HG03159 (cell line): ENCODE data around the gene ZNF536.

Experiments used
- ATAC-seq: cut with Tn5 transposase; IDR thresholded peaks from one replicate; pipeline ENCODE4 v1.9.1; 2021; ENCODE audit warnings: mild to moderate bottlenecking, moderate library complexity; ENCODE audit not compliant: unreplicated experiment

The ZNF536 gene

DNA sequence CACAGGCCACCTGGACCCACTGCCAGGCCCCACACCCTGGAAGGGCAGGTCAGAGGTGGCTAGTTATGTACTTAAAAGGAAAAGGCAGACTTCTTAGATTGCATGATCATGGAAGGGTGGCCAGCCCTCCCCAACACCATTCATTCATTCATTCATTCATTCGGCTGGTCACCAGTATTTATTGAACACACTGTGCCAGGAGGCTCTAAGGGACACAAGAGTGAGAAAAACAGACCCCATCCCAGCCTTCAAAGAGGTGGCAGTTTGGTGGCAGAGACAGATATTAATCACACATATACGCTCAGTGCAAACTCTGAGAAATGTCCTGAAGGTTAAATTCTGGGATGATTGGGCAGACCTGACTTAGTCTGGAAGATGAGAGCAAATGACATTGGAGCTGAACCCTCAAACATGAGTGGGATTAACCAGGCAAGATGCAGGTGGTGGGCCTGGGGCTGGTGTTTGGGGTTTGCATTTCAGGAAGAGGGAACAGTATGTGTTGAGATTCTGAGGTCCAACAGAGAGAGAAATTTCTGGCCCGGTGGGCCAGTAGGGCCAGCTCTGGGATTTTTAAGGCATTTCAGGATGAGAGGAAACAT, 147.5 kb downstream of the ZNF536 start:
- no peak for ATAC-seq

DNA sequence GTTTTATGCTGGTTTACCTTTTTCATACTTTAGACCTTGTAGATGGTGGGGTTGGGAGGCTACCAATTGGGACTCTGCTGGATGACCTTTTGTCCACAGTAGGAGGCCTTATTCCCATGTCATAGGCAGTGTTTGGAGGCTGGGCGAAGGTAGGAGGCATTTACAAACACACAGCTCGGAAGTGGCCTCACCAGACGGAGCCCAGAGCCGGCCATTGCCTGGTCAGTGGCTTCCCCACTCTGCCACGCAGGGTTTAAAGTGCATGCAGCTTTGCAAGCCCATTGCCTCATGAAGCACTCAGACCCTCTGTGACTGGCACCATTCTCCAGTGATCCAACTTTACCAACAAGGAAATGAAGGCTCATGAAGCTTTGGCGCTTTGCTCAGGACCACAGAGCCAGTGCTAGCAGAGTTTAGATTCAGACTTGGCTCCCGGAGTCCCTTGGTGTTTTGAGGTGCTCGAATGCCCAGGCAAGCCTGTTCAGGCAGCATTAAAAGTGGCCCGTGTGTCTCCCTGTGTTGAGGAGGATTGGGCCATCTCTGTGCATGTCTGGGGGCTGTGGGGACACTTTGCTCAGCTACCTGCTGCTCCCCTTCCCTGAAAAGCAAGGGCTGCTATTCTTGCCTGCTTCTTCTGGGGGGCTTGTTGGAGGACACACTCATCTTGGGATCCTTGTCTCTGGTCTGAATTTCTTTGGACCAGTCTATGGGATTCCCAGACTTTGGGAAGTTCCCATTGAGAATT, 148.7 kb downstream of the ZNF536 start:
- no peak for ATAC-seq

DNA sequence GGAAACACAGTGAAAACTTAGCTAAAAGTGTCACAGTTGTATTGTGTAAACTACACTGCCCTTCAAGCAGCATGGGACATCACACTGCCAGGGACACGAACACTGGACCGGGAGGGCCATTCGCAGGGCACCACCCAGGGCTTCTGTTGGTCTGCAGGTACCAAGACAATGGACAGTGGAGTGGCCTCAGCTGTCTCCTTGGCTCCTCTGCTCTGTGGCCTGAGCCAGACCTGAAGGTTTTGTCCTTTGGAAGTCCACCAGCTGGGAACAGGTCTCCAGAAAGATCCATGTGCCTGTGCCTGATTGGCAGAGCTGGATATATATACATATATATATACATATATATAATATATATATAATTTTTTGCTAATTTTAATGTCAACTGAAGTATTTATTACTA, 149.8 kb downstream of the ZNF536 start:
- no peak for ATAC-seq

DNA sequence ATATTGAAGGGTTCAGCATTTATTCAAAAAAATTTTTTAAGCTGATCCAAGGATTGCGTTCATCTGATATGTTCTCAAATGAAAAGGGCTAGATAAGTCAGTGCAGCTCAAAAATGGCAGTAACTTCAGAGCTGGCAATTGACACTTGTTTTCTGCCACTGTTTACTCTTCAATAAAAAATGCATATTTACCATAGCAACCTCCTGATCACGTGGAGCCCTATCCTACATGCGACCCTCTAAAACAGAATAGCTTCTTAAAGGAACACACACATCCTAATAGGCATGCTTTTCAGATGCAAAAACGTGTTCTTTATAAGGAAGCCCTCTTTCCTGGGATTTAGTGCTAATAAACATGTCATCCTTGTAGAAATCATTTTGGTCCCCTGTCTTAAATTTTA, 150.2 kb downstream of the ZNF536 start:
- no peak for ATAC-seq

DNA sequence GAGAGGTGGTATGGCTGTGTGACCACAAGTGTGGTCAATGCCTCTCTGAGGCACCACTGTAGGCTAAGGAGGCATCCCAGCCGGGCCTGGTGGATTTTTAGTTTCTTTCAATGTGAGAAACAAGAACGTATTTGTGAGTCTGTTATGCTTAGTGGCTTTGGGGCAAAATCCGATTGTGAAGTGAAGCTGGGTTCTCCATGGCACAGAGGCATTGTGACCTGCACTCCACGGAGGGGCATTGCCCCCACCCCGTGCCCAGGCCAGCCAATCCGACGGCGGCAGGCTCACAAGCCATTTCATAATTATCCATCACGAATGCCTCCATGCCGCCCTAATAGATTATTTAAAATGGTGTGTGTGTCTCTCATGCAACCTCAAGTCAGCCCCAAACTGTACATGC, 151.6 kb downstream of the ZNF536 start:
- no peak for ATAC-seq

DNA sequence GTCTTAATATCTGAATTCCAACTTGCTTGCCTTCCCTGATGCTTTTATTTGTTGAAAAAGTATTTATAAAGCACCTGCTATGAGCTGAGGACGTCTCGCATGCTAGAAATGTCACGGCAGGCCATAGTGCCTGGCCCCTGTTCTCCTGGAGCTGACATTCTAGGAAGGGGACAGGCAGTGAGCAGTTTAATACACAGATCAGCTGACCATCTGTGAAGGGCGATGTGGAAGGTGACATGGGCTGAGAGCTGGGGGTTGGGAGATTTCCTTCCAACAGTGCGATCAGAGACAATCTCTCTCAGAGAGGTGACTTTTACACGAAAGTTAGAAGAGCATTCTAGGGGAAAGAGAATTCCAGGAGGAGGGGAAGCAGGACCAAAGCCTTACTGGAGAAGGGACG, 153.2 kb downstream of the ZNF536 start:
- no peak for ATAC-seq

DNA sequence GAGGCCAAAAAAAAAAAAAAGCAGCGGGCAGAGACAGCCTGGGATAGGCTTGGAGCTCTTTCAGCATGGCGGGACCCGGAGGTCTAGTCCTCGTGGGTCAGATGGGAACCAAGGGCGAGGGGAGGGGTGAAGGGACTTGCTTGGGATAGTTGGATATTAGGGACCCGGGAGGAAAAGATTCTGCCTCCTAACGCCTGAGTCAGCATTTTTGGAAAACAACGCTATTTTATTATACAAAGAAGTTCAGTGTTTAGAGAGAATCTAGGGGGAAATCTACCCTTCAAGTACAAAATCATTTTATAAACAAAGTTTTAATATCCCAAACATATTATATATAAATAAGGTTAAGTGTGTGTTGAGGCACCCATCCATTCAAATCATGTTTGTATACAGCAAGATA, 156.7 kb downstream of the ZNF536 start:
- no peak for ATAC-seq

DNA sequence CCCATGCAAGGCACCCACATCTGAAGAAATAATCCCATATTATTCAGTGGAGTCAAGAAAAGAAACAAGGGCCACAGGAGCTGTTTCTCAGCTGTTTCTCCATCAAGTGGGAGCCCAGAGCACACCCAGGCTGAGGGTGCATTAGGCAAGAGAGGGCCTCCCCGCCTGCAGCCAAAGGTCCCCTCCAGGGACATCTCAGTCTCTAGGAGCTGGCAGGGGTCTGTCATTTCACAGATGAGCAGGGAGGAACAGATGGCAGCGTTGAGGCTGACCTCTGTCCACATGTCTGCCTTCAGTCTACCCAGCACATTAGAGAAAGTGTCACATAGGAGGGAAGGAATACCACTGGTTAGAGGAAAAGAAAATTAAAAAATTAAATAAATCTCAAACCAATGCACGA, 157.7 kb downstream of the ZNF536 start:
- no peak for ATAC-seq

DNA sequence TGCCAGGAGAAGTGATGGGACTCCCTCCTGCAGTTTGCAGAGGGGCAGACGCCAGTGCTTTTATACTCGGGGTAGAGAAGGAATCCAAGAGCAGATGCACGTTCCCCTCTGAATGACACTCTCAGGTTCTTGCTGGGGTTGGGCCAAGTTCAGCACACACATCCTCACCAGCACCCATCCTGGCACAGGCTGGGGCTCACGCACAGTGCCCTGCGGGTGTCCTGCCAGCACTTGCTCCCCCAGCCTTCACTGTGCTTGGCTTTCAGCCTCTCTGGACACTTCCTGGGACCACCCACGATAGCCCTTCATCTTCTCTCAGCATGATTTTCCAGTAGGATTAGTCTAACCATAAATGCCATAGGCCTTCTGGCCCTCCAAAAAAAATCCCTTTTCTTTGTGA, 158.6 kb downstream of the ZNF536 start:
- no peak for ATAC-seq

DNA sequence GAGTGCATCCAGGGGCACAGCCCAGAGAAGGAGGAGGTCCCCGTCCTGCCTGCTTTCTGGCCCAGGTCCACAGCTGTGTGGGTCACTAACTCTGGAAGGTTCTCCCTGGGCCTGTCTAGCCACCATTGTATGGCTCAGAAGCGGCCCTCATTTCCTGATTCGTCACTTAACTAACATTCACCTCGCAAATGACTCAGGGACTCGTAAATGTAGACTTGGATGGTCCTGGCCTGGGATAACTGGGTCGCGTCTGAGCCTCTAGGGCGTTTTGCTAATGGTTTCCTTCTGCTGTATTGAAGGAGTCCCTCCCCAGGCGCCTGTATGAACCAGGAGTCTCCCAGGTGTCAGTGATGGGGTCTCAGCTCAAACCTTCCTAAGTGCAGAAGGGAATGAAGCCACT, 162.8 kb downstream of the ZNF536 start:
- no peak for ATAC-seq

DNA sequence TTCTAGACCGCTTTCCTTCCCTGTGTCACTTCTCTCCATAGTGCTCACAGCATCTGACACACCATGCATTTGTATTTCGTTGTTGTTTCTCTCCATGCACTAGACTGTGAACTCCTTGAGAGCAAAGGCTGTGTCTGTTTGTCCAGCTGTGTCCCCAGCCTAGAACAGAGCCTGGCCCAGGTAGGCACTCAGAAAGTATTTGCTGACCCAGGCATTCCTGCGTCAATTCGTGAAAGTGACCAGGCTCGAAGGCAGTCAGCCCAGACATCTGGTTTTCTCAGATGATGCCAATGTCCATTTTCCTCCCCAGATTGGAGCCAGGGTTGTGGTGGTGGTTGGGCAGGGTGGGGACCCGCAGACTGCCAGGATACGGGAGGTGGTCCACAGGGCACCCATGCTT, 164.8 kb downstream of the ZNF536 start:
- ATAC-seq = no peak

DNA sequence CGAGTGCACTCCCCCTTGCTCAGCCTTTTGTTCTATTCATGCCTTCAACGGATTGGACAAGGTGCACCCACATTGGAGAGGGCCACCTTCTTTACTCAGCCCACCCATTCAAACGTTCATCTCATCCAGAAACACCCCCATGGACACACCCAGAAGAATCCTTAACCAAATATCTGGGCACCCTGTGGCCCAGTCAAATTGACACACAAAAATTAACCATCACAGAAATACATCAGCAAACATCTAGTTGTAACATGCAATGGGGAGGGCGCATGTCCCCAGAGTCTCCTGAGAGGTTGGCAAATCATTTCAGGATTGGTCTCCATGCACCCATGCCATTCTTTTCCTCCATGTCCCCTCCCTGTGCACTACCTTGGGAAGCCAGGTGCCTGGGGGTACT, 167.1 kb downstream of the ZNF536 start:
- no peak for ATAC-seq

DNA sequence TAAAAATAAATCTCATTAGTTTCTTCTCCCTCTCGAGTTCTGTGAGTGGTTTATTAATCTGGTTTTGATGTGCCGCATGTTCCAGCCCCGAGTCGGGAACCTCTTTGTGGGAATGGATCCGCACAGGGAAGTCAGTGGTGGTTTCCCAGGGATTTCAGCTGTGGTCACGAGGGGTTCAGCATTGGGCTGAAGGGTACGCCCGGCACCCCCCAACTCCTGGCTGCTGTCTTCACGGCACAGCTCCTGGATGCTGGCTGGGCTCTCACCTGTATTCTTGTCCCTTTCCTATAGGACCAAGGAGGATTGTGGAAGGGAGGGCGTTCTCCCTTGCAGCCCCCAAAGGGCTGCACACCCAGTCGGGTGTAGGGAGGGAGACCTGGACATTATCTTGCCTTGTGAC, 167.8 kb downstream of the ZNF536 start:
- ATAC-seq = no peak

DNA sequence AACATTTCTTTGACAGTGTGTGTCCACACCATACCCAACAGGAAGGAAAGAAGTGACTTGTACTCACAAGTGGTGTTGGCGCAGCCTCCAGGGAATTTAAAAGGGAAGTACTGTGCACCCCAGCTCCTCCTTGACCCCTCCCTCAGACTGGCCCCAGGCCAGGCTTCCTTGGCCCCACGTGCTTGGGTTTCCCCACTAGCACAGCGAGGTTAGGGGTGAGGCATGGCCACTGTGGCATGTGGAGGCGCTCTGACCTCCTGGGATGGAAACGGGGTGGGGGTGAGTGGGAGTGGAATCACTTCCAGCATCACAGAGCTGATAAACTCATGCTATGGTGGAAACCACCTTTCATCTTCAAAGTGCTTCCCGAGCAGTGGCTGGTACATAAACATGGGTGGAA, 168.6 kb downstream of the ZNF536 start:
- no peak for ATAC-seq

DNA sequence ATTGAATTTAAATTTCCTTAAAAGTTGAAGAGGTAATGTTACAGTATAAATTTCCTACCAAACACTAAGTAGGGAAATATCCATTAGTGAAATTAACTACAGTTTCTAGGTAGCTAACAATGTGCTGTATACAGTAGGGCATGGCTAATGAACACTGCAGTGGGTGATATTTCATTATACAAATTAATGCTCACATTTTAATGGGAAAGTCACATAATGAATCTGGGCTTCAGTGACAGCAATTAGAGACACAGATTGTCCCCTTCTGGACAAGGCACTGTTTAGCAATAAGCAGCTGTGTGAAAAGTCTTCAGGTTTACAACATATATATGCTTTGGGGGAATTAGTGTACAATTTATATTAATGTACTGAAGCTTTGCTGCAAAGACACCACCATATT, 169.4 kb downstream of the ZNF536 start:
- ATAC-seq = no peak

DNA sequence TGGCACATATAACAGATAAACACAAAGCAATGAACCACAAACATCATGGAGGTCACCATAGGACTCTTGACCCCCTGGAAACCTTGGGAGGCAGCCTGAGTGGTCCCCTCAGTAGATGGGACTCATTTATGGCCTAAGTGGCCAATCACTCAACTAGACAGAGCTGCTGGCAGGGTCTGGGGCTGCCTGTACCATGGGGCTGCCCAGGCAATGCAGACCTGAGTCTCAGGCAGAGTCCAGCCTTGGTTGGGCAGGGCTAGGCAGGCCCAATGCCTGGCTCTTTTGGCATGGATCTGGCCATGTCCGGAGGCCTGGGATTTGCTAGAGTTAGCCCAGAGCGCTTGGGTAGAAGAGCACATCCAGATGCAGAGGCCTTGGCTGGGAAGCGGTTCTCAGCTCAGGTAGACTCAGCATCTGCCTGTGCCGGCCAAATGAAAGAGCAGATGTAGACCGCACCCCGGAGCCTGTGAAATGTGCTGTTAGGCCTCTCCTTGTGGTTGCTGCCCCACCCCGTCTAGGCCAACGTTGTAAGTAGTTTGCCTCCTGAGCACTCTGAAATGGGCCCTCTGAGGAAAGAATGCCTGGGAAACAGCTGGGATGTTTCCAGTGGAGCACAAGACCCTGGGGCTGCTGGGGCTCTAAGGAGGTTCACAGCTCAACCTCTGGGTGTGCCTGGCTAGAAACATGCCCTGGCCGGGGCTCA, 171.2 kb downstream of the ZNF536 start:
- ATAC-seq = no peak

DNA sequence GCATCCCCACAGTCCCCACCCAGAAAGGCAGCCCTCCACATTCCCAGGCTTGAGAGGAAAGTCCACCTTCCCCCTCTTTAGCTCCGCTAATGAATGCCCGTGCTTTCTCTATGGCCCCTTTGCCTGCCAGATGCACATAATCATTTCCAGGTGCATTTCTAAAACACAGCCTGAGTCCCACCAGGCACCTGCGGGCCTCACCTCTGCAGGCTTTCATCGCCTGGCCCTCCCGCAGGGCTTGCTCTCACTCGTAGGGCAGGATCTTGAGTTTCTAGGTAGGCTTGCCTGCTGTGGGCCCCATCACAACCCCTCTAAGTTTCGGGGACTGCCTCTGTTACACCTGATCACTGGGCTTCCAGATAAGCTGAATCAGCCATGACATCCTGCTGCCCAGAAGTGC, 173.6 kb downstream of the ZNF536 start:
- no peak for ATAC-seq

DNA sequence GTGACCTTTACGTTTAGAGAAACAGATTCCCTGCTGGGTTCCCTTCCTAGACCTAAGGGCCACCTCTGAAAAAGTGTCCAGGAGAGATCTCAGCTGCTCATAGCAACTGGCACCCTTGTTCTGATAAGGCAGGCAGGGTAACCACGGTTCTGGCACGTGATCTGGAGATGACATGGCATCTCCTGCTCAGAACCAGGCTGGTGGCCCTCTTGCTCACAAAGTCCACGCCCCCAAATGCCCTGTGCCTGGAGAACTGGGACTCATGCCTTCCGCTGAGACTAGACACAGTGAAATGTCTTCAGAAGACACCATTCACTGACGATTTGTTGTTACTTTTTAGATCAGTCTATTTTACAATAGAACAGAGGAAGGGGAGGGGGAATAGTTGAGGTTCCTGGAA, 174.1 kb downstream of the ZNF536 start:
- no peak for ATAC-seq

DNA sequence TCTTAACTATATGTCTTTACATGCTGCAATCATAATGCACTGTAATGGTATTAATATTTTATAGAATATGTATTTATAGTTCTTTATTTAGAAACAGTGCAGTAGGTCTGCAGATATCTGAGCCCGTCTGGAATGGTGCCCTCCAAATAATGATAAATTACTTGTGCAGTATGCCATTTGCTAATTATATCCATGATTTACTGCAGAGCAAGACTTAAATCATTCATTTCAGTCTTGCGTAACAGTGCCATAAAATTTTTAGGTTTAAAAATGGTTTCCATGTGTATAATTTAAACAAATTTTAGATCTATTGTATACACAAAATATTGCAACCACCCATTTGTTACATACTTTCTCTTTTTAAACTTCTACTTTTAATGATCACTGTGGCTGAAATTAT, 175.1 kb downstream of the ZNF536 start:
- ATAC-seq = no peak

DNA sequence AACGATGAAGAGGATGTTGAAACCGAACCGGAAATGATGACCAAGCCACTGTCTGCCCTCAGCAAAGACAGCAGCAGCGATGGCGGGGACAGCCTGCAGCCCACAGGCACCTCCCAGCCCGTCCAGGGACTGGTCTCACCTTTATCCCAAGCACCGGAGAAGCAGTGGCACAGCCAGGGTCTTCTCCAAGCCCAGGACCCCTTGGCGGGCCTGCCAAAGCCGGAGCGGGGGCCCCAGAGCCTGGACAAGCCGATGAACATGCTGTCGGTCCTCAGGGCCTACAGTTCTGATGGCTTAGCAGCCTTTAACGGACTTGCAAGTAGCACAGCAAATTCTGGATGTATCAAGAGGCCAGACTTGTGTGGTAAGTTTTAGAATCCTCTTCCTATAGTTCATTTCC, 177.0 kb downstream of the ZNF536 start:
- no peak for ATAC-seq

DNA sequence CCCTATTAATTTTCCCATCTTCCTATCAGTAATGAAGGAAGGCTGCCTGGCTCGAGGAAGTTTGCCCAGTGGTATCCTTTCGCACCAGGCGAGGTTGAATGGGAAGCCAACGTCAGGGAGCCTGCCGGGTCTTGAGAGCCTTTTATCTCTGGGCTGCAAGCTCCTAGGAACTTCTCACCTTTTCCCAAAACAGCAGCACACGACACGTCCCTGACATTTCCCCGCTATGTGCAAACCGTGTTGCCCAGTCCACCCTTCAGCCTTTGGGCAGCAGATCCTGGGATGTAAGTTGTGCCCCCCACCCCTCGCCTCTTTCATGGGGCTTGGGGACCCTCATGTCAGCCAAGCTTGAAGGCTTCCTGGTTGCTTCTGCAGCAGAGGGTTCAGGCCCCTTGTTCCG, 179.1 kb downstream of the ZNF536 start:
- ATAC-seq = no peak

DNA sequence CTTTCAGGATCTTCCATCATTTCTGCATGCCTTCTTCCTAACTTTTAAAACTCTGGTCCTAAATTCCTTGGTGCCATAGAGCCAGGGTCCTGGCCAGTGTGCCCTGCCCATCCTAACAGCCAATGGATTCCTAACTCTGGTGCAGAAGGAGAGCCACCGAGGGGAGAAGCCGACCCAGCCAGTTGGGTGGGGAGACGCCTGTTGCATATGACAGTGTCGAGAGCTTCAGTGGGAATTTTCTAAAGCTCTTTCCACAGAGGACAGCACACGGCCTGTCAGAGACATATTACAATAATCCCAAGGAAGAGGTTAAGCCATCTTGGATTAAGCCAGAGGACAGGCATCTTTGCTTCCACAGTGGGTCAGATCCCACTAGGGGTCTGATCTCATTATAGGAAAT, 180.4 kb downstream of the ZNF536 start:
- ATAC-seq = no peak
